22Rv1 (cell line): ENCODE data around the gene PTPRJ.

ENCODE experiments used
- ZFX ChIP-seq: fragments of 450-650 bp; IDR thresholded peaks from 2 replicates; pipeline ENCODE4 v1.6.1; 2017; ENCODE audit warnings: antibody characterized with exemption, borderline replicate concordance
- TF ChIP-seq, protein P1 (sequence below): fragments of 450-650 bp; IDR thresholded peaks from 2 replicates; pipeline ENCODE4 v1.5.1; 2017; ENCODE audit warnings: mild to moderate bottlenecking

DNA sequence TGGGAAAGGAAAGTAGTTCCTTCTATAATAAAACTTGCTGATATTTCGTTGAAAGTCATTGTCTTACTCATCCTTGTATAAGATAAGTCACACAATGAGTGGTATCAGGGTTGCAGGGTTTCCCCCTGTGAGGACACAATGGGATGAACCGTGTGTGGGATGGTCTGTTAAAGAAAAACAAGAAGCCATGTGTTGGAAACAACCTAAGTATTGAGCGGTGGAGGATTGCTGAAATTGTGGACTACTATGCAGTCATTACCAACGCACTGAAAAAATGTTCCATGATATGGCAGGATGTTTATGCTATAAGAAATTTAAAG lies 28.6 kb downstream of the PTPRJ start:
- TF ChIP-seq, protein P1, sequence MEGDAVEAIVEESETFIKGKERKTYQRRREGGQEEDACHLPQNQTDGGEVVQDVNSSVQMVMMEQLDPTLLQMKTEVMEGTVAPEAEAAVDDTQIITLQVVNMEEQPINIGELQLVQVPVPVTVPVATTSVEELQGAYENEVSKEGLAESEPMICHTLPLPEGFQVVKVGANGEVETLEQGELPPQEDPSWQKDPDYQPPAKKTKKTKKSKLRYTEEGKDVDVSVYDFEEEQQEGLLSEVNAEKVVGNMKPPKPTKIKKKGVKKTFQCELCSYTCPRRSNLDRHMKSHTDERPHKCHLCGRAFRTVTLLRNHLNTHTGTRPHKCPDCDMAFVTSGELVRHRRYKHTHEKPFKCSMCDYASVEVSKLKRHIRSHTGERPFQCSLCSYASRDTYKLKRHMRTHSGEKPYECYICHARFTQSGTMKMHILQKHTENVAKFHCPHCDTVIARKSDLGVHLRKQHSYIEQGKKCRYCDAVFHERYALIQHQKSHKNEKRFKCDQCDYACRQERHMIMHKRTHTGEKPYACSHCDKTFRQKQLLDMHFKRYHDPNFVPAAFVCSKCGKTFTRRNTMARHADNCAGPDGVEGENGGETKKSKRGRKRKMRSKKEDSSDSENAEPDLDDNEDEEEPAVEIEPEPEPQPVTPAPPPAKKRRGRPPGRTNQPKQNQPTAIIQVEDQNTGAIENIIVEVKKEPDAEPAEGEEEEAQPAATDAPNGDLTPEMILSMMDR = no peak
- TF ChIP-seq ZFX = no peak
